Heart right ventricle (tissue), 16 donors: ENCODE data around the gene SFMBT2. TPM values are rescaled to one million over a fixed set of nuclear protein-coding genes. Genes with fewer than 3 reads are reported as not detected.

Experiments
- ATAC-seq, 8 donors: fragments of 200-7000 bp; cut with Tn5 transposase; one replicate each; pipeline ENCODE4 v1.9.1; 2020; ENCODE audit warnings: mild to moderate bottlenecking in 8 of 8, moderate library complexity in 8 of 8, moderate number of reproducible peaks in 1 of 8
- DNase-seq, 2 donors: peaks; one replicate each; pipeline ENCODE4 v3.0.0-alpha.2; 2020
- H3K27ac ChIP-seq, 10 donors: fragments of 200-600 bp; sonication (generic) in 2 of 10; one replicate each; pipeline versions ENCODE4 v1.5.0 to v1.8.0; 2020 to 2022; ENCODE audit warnings: mild to moderate bottlenecking in 3 of 10
- H3K27me3 ChIP-seq, 7 donors: fragments of 200-600 bp; one replicate each; pipeline ENCODE4 v1.8.0; 2021 to 2022; ENCODE audit warnings: mild to moderate bottlenecking in 2 of 7
- H3K36me3 ChIP-seq, 9 donors: fragments of 200-600 bp; sonication (generic) in 1 of 9; one replicate each; pipeline versions ENCODE4 v1.5.0 to v1.8.0; 2020 to 2022; ENCODE audit warnings: mild to moderate bottlenecking in 2 of 9
- H3K4me1 ChIP-seq, 9 donors: fragments of 200-600 bp; sonication (generic) in 1 of 9; one replicate each; pipeline versions ENCODE4 v1.5.0 to v1.8.0; 2020 to 2022; ENCODE audit warnings: mild to moderate bottlenecking in 4 of 9
- H3K4me3 ChIP-seq, 10 donors: fragments of 200-600 bp; sonication (generic) in 2 of 10; one replicate each; pipeline versions ENCODE4 v1.5.0 to v1.8.0; 2020 to 2022; ENCODE audit warnings: mild to moderate bottlenecking in 7 of 10, moderate library complexity in 2 of 10
- H3K9me3 ChIP-seq, 11 donors: fragments of 200-600 bp in 10 of 11; sonication (generic) in 2 of 11; one replicate each; pipeline versions ENCODE4 v1.5.0 to v1.8.0; 2013 to 2022; ENCODE audit warnings: mild to moderate bottlenecking in 2 of 11, control low read depth in 1 of 11, moderate library complexity in 1 of 11
- CTCF ChIP-seq, 9 donors: fragments of 200-600 bp; sonication (generic) in 2 of 9; IDR thresholded peaks; one replicate each; pipeline versions ENCODE4 v1.5.0 to v1.8.0; 2021 to 2022; ENCODE audit warnings: antibody characterized with exemption in 9 of 9, mild to moderate bottlenecking in 5 of 9, moderate library complexity in 1 of 9
- whole genome bisulfite sequencing, 2 donors: extraction: QIAGEN DNeasy Blood & Tissue Kit; methylation state at CpG; one replicate each; pipeline ENCODE4 v1.1.7; 2013; ENCODE audit warnings: inconsistent platforms in 1 of 2; 5-methylcytosine and 5-hydroxymethylcytosine counted together
- intact Hi-C, 10 donors: fragments of 100-400 bp; cut with DNase I; formaldehyde crosslinking; loops; one replicate each; pipeline versions ENCODE4 v1.11.1 to v1.14.2; 2022
- polyA plus RNA-seq, 2 donors: library from polyadenylated mRNA; stranded (reverse); fragments of 200-250 nt; gene quantifications; one replicate each; pipeline ENCODE4 v1.2.3, GENCODE V29; 2013
- total RNA-seq, 10 donors: library from RNA; stranded (reverse); fragmentation: NEBNext Ultra II Directional in 3 of 10; extraction: Animal tissue kit (Norgen Biotek cat#: 25700) in 3 of 10; gene quantifications; one replicate each; pipeline versions ENCODE4 v1.2.1 to v1.2.4, GENCODE V29; 2021 to 2023
- donor health status: Arrhythmogenic right ventricular cardiomyopathy.
- donor health status: ischemic (EF 13 %, LVEDD 7.1; RV severe dilation, severe dysfunction).
- donor health status: healthy with polysubstance abuse.
- donor health status: DM: no; HTN: yes; CAD: no.
- donor health status: DM: no; HTN: no; CAD: no.
- donor health status: ischemic (EF 25% LVEDD 6.9; RV normal size, moderate dysfunction).
- donor health status: ischemic (EF 25% LVEDD 5.7; RV mildly dilated, moderate dysfunction).
- donor health status: healthy.
- donor health status: DM: yes; HTN: yes; CAD: no.
- donor health status: Ischemic cardiomyopathy.
- donor health status: ischemic (EF 35%, LVEDD 5.7; RV mildly dilated, moderate dysfunction).
- donor health status: nonischemic (EF 11% LVEDD 7.7; RV severe dilation, severe dysfunction).
- donor health status: DM: yes; HTN: yes; CAD: no.
- donor health status: PGD.
- donor health status: ischemic (EF 29% LVEDD 5.4; RV normal size, mild dysfunction).
- donor health status: nonischemic (EF 23%, LVEDD 6.1; RV moderate dilation, normal function).

Gene SFMBT2
- total and polyA plus RNA-seq, 12 donors: 4.1 to 14.2 (median 10.0) TPM

- WGBS, 2 donors: 78 to 82% methylated on average over 8 of the region's 8 CpGs
- H3K9me3 ChIP-seq: peaks cover 0 to 2% (median 0%) of the 10 kb centered on the region in 11 donors
- no peak for TF ChIP-seq CTCF (IDR thresholded peaks at IDR 0.05)
- peaks cover 0 to 21% (median 0%) of the 10 kb centered on the region in 9 donors for H3K4me1 ChIP-seq
- H3K27me3 ChIP-seq: peaks cover 0 to 25% (median 18%) of the 10 kb centered on the region in 7 donors
- intact Hi-C loops: loop anchor here in 2 of 10 donors (10.0 kb wide), 2 partner anchors 51 to 1019 kb away; no protein-coding TSS in a partner anchor
- no peak for ATAC-seq
- no peak overlapping the region for H3K27ac ChIP-seq
- no peak overlapping the region for H3K4me3 ChIP-seq
- H3K36me3 ChIP-seq: no peaks in the 10 kb centered on the region
- DNase-seq: no peak
Observed at GRCh38 chr10:7433861-7434260, 23.0 kb upstream of the SFMBT2 start.

- H3K4me3 ChIP-seq: no peak overlapping the region
- no peak overlapping the region for H3K27ac ChIP-seq
- TF ChIP-seq CTCF (IDR thresholded peaks at IDR 0.05): no peak
- intact Hi-C loops: loop anchor here in 2 of 10 donors (10.0 kb wide), 2 partner anchors 52 to 1018 kb away; no protein-coding TSS in a partner anchor
- peaks cover 0 to 14% (median 0%) of the 10 kb centered on the region in 9 donors for H3K4me1 ChIP-seq
- H3K36me3 ChIP-seq: no peaks in the 10 kb centered on the region
- no peak for ATAC-seq
- DNase-seq: no peak
- WGBS, 2 donors: 44 to 47% methylated on average over 19 of the region's 19 CpGs
- peaks cover 0 to 27% (median 18%) of the 10 kb centered on the region in 7 donors for H3K27me3 ChIP-seq
- H3K9me3 ChIP-seq: peaks cover 0 to 2% (median 0%) of the 10 kb centered on the region in 11 donors
Observed at GRCh38 chr10:7432884-7433726, 22.3 kb upstream of the SFMBT2 start.

GRCh38 chr10:7428673-7429350, 18.0 kb upstream of the SFMBT2 start:
- no peak for ATAC-seq
- WGBS, 2 donors: 79 to 80% methylated on average over 5 of the region's 5 CpGs

More at GRCh38 chr10:7428673-7429350, 18.0 kb upstream of the SFMBT2 start:
- no peak overlapping the region for H3K4me3 ChIP-seq
- H3K27ac ChIP-seq: no peak overlapping the region
- no peaks in the 10 kb centered on the region for H3K36me3 ChIP-seq
- no peak for DNase-seq
- intact Hi-C loops: loop anchor here in 1 of 10 donors (10.0 kb wide), 1 partner anchor 744 kb away; no protein-coding TSS in a partner anchor
- no peaks in the 10 kb centered on the region for H3K9me3 ChIP-seq
- H3K27me3 ChIP-seq: peaks cover 0 to 24% (median 8%) of the 10 kb centered on the region in 7 donors
- H3K4me1 ChIP-seq: peaks cover 0 to 4% (median 0%) of the 10 kb centered on the region in 9 donors
- TF ChIP-seq CTCF (IDR thresholded peaks at IDR 0.05): no peak
